GM19025 (cell line): ENCODE measurements around the gene OSMR.

Experiments used
- ATAC-seq: cut with Tn5 transposase; IDR thresholded peaks from one replicate; pipeline ENCODE4 v1.9.1; 2021; ENCODE audit warnings: mild to moderate bottlenecking, low read depth, moderate library complexity; ENCODE audit not compliant: unreplicated experiment

The OSMR gene

DNA sequence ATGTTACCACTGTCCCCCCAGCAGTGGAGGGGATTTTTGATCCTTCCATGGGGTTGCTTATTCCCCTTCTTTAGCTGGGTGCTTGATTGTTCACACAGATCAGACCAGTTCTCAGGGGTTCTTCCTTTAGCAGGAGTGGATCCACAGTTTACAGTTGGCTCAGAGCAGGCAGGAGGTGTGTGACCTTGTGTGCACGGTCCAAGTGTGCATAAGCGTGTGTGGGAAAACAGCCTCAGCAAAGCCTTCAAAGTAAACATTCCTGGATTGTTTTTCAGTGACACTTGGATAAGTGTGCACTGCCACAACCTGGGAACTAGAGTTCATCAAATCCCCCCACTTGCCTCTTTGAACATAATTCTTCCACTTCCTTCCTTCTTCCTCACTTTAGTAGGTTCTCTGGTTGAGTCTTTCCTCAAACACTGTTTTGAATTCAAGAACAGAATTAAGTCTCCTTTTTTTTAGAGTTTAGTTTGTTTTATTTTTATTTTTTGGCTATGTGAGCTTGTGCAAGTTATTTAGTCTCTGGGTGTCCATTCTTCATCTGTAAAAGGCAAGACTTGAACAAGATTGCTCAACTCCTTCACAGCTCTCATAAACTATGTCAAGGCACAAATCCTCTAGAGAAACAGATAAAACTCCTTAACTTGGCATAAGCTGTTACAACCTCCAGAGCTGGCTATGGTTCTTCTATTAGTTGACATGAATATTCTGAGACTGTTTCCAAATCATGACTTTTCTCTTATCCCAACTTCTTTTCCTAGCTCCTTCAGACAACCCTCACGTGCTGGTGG lies 78.0 kb downstream of the OSMR start:
- no peak for ATAC-seq

DNA sequence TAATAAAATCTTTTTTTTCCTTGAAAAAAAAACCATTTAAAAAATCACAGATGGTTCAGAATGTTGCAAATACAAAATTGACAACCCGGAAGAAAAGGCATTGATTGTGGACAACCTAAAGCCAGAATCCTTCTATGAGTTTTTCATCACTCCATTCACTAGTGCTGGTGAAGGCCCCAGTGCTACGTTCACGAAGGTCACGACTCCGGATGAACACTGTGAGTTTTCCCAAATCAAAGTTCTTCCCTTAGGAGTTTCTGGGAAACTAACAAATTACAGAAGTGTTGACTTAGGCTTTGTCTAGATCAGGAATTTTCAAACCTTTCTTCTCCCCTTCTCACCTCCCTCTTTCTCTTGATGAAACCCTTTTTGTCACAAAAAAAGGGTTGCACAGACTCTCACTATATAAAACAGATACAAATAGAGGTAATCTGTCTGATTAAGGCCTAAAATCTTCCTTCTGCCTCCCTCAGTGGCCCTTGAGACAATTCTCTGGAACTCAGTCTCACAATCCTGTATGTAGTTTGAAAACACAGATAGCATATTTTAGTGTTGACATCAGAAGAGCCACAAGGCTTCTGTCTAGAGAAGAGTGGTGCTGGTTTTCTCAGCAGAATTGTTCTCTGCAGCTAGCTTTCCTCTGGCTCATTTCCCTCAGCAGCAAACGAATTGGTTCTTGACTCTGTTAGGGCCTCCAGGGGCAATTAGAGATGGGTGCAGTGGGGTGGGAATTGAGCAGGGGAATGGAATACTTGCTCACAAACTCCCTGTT lies 79.5 kb downstream of the OSMR start:
- no peak for ATAC-seq

DNA sequence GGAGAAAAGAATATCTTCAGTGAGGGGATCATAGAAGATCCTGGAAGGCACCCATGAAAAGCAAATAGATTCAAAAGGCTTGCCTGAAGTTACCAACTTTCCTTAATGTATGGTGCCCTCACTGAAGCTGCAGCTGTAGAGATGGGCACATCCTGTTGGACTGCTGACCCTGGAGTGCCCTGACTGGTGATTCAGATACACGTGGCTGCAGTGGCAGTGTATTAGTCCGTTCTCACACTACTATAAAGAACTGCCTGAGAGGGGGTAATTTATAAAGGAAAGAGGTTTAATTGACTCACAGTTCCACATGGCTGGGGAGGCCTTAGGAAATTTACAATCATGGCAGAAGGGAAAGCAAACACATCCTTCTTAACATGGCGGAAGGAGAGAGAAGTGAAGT lies 80.3 kb downstream of the OSMR start:
- no peak for ATAC-seq

DNA sequence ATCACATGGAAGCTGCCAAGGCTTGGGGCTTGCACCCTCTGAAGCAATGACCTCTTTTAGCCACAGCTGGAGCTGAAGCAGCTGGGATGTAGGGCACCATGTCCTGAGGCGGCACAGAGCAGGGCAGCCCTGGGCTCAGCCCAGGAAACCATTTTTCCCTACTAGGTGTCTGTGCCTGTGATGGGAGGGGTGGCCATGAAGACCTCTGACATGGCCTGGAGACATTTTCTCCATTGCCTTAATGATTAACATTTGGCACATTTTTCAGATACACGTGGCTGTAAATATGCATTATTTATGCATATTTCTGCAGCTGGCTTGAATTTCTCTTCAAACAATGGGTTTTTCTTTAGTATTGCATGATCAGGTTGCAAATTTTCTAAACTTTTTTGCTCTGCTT lies 81.7 kb downstream of the OSMR start:
- no peak for ATAC-seq

DNA sequence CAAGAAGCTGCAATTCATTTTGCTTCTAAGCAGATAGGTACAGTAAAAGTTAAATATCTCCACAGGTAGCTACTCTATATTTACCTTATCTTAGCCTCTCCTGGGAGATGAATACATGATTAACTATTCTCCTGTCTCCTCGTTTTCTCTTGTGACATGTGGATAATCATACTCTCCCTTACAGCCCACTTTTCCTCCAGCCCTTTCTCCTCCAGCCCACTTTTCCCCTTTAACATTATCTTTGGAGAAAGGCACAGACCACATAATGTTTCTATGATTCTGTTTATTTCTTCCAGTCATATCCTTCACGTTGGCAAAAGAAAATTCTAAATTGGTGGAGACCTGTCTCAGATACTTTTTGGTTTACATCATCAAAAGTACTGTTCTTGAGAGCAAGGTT lies 84.0 kb downstream of the OSMR start:
- ATAC-seq, result no peak

DNA sequence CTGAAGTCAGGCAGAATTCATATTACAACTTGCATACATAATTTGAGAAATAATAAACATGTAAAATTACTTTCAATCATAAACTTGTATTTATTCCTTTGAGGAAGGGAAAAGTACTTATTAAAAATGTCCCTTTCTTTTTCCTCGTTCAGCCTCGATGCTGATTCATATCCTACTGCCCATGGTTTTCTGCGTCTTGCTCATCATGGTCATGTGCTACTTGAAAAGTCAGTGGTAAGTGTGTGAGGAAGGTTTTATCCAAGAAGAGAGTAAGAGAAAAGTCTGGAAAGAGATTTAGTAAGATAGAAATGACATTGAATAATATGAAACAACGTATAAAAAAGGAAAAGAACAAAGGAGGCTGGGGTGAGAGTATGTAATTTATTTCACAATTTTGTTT lies 85.9 kb downstream of the OSMR start:
- ATAC-seq, result no peak

DNA sequence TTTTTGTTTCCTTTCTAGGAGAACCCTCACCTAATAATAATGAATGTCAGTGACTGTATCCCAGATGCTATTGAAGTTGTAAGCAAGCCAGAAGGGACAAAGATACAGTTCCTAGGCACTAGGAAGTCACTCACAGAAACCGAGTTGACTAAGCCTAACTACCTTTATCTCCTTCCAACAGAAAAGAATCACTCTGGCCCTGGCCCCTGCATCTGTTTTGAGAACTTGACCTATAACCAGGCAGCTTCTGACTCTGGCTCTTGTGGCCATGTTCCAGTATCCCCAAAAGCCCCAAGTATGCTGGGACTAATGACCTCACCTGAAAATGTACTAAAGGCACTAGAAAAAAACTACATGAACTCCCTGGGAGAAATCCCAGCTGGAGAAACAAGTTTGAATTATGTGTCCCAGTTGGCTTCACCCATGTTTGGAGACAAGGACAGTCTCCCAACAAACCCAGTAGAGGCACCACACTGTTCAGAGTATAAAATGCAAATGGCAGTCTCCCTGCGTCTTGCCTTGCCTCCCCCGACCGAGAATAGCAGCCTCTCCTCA lies 87.1 kb downstream of the OSMR start:
- ATAC-seq, result no peak

DNA sequence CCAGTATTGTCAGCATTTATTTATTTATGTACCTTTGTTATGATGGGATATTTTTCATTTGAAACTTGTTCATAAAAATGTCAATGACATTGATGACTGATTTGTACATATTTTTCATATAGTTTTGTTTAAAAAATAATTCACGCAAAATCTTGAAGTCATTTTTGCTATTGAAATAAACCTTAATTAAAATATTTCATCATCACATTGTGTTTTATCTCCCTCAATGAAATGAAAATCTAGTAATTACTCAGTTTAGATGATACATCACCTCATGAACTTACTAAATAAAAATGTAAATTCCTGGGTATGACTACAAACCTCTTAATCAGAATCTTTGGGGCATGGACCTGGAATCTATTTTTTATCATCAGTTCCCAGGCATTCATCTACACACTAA lies 89.6 kb downstream of the OSMR start:
- no peak for ATAC-seq

DNA sequence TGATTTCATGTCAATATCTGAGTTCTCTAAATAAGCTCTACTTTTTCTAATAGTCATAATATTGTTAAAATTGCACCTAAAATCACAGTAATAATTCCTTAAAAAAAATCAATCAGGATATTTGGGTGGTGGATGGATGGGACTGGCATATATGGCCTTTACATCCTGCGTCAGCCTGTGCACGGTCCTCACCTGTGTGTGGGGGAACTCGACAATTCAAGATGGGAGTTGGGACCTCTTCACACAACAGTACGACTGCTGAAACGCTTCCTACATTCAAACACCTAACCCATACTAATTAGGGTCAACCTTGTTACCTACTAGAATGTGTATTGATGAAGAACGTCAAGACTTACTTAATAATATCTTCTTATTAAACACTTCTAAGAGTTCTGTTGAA lies 90.5 kb downstream of the OSMR start:
- no peak for ATAC-seq

DNA sequence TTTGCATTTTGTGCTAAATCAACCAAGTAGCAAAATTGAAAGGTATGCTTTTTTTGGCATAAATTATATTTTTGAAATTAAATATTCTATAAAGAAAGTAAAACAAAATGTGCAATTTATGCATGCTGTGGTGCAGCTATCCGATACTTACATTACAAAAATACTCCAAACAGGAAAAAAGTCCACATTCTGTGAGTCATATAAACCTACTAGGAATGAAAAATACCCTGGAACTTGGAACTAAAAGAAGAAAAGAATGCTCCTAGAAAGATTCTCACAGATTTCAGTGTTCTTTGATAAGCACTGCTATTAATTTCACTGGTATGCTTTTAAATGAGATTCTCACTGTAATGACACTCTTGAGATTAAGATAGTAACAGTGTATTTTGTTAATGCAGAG lies 92.6 kb downstream of the OSMR start:
- no peak for ATAC-seq

DNA sequence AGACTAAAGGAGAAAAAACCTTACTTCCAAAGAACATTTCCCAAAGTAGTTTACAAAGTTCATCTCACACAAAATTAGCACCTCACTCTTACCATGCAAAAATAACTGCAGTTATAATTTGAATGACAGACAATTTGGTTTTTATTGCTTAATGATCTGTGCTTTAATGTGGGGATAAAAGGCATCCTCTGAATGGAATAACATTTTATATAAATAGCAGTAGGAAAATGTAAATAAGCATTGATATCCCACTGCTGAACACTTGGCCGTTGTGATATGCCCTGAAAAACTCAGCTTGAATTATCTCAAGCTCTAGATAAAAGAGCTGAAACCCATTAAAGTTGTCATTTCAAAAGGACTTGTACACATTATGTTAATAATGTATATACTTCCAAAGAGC lies 93.2 kb downstream of the OSMR start:
- ATAC-seq, result no peak

DNA sequence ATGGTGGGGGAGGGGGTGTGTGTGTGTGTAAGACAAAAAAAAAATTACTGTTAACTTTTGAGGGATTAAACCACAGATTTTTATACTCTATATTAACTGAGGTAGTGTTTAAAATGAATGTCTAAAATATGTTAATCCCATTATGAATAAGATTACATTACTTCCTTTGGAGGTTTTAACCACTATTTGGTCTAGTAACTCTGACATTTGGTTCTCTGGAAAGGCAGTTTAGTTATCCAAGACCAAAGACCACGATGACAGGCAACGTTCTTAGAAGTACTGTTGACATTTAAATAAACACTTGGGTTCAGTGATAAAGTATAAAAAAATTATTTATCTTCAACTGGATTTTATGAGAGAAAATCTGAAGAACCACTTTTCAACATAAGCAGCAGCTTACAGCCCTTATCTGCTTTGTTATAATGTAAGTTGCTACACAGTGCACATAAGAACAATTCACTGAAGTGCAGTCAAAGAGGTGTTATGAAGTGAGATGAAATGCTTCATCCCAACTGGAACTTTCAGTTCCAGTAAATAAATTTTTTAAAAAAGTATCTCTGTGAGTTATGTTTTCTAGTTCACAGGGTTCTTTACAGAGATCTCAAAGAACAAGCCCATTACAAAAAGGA lies 94.5 kb downstream of the OSMR start:
- ATAC-seq, result no peak

DNA sequence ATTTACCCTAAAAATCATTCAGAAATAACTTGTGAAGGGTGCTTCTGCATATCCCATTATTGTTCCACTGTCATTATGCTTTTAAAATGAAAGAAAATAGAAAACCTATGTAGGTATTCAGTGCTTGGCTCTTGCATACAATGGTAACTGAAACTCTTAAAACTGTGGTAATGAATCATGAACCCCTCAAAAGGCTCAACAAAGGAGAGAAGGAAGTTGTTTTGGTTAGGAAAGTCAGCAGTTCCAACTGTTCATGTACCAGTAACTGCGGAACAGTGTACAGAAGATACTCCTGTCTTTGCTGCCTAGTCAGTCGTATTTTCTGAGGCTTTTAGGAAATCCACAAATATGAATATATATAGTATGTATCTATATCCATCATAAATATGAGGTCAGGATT lies 96.1 kb downstream of the OSMR start:
- no peak for ATAC-seq

DNA sequence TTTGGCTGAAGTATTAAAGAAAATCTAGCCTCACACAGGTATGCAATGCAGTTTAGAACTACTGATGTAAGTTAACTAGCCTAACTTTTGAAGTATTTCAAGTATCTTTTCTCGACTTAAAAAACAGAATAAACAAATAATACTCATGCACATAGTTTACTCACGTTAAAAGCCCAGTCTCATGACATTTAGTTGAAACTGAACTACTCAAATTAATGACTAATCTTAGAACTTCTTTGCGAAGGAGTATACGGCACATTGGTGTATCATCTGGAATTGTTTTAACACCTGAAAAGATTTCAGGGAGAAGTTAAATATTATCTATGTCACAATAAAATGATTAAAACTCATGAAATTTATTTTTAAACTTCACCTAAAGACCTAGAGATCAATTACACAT lies 98.5 kb downstream of the OSMR start:
- ATAC-seq, result no peak

DNA sequence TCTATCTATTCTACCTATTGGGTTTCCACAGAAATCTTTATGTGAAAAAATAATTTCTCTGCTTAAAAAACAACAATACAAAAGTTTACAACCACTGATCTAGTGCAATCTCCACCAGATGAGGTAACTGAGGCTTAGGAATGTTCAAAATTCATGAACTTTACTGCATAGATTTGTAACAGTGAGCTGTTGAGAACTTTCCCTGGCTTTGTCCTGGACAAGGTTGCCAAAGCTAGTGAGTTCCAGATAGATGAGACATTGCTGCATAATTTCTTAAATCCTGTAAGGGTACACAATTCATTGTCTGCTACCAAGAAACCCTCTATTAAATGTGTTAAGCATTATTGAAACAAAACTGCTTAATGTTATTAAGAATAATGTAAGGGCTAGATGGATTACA lies 102.7 kb downstream of the OSMR start:
- no peak for ATAC-seq

DNA sequence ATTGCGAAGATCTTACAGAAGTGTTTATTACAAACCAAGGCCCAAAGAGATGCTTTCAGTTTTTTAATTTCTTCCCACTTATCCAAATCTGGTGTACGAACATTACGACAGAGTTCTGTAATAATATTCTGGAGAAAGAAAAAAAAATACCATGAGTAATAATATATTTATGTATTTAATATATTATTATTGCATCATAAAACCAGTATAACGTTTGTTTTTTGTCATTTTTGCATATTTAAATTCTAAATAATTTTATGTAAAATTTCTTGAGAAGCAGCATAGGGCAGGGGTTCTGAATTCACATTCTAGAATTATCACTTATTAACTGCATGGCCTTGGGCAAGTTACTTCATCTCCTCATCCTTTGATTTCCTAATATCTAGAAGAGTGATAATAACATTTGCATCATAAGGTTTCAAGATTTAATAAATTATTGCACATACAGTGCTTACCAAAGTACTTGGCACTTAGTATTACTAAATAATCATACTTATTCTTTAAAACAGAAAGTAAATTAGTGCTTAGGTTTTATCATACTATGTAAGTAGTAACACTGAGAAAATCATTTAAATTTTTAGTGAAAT lies 107.7 kb downstream of the OSMR start:
- no peak for ATAC-seq

DNA sequence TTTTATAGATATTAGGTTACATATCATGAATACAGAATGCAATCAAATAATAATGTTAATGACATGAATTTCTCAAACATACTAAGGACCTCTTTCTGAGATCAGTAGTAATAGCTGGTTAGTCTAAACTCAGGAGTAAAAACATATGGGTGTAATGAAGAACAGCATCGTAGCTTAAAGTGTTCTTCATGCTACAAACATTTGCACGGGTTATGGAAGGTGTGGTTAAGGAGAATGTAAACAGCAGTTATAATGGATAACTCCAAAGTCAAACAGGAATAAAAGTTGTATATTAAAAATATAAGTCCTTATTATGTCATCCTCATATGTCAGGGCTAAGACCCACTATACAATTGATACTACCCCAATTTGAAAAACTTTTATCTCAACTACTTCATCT lies 115.9 kb downstream of the OSMR start:
- ATAC-seq, result no peak

DNA sequence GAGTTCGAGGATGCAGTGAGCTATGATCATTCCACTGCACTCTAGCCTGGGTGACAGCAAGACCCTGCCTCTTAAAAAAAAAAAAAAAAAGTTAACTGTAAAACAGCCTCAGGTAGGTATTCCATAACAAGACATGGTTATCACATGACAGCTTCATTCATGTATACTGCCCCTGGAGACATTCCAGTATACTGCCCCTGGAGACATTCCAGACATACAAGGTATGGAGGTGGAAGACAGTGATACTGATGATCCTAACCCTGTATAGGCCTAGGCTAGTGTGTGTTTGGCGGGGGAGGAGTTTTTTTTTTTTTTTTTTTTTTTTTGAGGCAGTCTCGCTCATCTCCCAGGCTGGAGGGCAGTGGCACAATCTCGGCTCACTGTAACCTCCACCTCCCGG lies 122.9 kb downstream of the OSMR start:
- ATAC-seq, result no peak

DNA sequence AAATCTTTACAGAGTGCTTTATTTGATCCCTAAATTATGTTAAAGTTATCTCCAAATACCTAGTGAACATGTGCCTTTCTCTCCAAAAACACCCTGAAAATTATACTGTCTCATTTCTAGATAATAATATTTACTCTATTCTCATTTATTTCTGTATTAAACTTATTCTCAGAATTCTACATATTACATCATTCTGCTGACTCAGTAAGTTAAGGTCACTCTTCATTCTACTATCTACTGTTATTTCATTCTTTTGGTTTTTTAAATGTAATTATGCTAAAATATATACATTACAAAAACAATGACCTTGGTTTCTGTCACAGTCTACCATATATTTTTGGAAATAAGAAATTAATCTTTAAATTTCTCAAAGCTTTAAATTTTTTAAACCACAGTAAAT lies 132.2 kb downstream of the OSMR start:
- no peak for ATAC-seq

DNA sequence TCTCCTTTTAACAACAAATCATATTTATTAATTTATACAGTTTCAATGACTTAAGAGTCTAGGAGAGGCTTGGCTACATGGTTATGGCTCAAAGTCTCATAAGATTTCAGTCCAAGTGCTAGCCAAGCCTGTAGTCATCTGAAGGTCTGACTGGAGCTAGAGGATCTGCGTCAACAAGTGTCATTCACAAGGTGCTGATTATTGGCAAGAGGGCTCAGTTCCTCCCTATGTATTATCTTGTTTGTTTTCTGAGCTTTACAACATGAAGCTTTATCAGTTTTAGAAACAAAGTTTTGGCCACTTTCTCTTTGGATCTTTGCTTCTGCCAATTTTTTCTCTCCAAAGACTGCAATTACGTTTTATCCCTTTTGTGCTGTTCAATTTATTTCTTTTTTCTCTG lies 133.7 kb downstream of the OSMR start:
- no peak for ATAC-seq
